Measurements from ENCODE around the gene PPFIBP1. TPM values are rescaled to one million over a fixed set of nuclear protein-coding genes. Genes with fewer than 3 reads are reported as not detected.

PPFIBP1 gene
- total and polyA plus RNA-seq, 2 donors (not counting 1 experiment from before 2014, with no cell fraction given), result 3.3 to 15.0 TPM

- Mint-ChIP-seq H3K27me3 (peaks cover under 1% of the 10 kb centered on the region), H3K9me3 (ENCODE audit: insufficient read depth) (no peaks in the 10 kb centered on the region), H3K4me3 (no peak overlapping the region), H3K4me1 (peaks cover 17% of the 10 kb centered on the region), H3K27ac (no peak overlapping the region)
- no CpG with 5 or more reads among the region's 1 CpG for WGBS (ENCODE audit: insufficient coverage)
- Histone ChIP-seq H3K4me3 (ENCODE audit: control extremely low read depth in 1 of 5, extremely low read depth in 1 of 5, insufficient read depth in 1 of 5, low read depth in 2 of 5, low read length in 4 of 5) (no peak overlapping the region), H3K27me3 (replicated peaks in 1 of 4; ENCODE audit: control extremely low read depth in 1 of 4, control insufficient read depth in 3 of 4, insufficient read depth in 4 of 4, low read length in 3 of 4) (no peaks in the 10 kb centered on the region), H2AFZ (ENCODE audit: insufficient read depth, low read depth, low read length, poor library complexity, severe bottlenecking) (no peak overlapping the region), H3K79me2 (ENCODE audit: control insufficient read depth, insufficient read depth, low read length) (no peaks in the 10 kb centered on the region), H3K4me1 (ENCODE audit: control insufficient read depth in 2 of 2, insufficient read depth in 2 of 2, low read length in 2 of 2) (peaks cover 2 to 13% of the 10 kb centered on the region in 2 donors), H3K27ac (ENCODE audit: low read length in 2 of 2) (no peak overlapping the region), H4K20me1 (ENCODE audit: control insufficient read depth, insufficient read depth, low read length, poor library complexity, severe bottlenecking) (no peaks in the 10 kb centered on the region), H3K9ac (ENCODE audit: low read length) (no peak overlapping the region), H3K36me3 (replicated peaks in 1 of 2; ENCODE audit: control extremely low read depth in 1 of 2, control insufficient read depth in 1 of 2, extremely low read depth in 1 of 2, insufficient read depth in 2 of 2, low read length in 1 of 2) (no peaks in the 10 kb centered on the region), H3K4me2 (replicated peaks; ENCODE audit: low read depth, low read length, poor library complexity, severe bottlenecking) (no peak overlapping the region), H3K9me3 (ENCODE audit: control extremely low read depth in 1 of 3, control insufficient read depth in 2 of 3, insufficient read depth in 1 of 3, low read length in 2 of 3) (no peaks in the 10 kb centered on the region)
- TF ChIP-seq CTCF (IDR thresholded peaks at IDR 0.05), result no peak
- TF ChIP-seq EZH2 (IDR thresholded peaks at IDR 0.05; ENCODE audit: borderline replicate concordance, insufficient read depth, low read depth, low read length, poor library complexity, severe bottlenecking), result no peak
- ATAC-seq (ENCODE audit: low read depth) (no peak), DNase-seq (no peak)
- intact Hi-C loops (cut with micrococcal nuclease), result no loop called here
- ChIA-PET CTCF (no interaction called here), POLR2A (no interaction called here)
These were observed 47.5 kb downstream of the PPFIBP1 start for GRCh38 chr12:27571463-27571862.

GRCh38 chr12:27572486-27573255, 48.7 kb downstream of the PPFIBP1 start:
- POLR2A ChIA-PET, result no interaction called here
- Histone ChIP-seq H3K9me3 (ENCODE audit: control extremely low read depth in 1 of 3, control insufficient read depth in 2 of 3, insufficient read depth in 1 of 3, low read length in 2 of 3) (no peaks in the 10 kb centered on the region), H3K9ac (ENCODE audit: low read length) (no peak overlapping the region), H3K4me2 (replicated peaks; ENCODE audit: low read depth, low read length, poor library complexity, severe bottlenecking) (no peak overlapping the region), H4K20me1 (ENCODE audit: control insufficient read depth, insufficient read depth, low read length, poor library complexity, severe bottlenecking) (no peaks in the 10 kb centered on the region), H3K4me3 (ENCODE audit: control extremely low read depth in 1 of 5, extremely low read depth in 1 of 5, insufficient read depth in 1 of 5, low read depth in 2 of 5, low read length in 4 of 5) (no peak overlapping the region), H3K79me2 (ENCODE audit: control insufficient read depth, insufficient read depth, low read length) (no peaks in the 10 kb centered on the region), H3K4me1 (ENCODE audit: control insufficient read depth in 2 of 2, insufficient read depth in 2 of 2, low read length in 2 of 2) (peaks cover 2 to 13% of the 10 kb centered on the region in 2 donors), H3K27ac (ENCODE audit: low read length in 2 of 2) (no peak overlapping the region), H2AFZ (ENCODE audit: insufficient read depth, low read depth, low read length, poor library complexity, severe bottlenecking) (no peak overlapping the region), H3K27me3 (replicated peaks in 1 of 4; ENCODE audit: control extremely low read depth in 1 of 4, control insufficient read depth in 3 of 4, insufficient read depth in 4 of 4, low read length in 3 of 4) (no peaks in the 10 kb centered on the region), H3K36me3 (replicated peaks in 1 of 2; ENCODE audit: control extremely low read depth in 1 of 2, control insufficient read depth in 1 of 2, extremely low read depth in 1 of 2, insufficient read depth in 2 of 2, low read length in 1 of 2) (no peaks in the 10 kb centered on the region)
- no peaks in the 10 kb centered on the region for H3K27me3 Mint-ChIP-seq
- CTCF ChIA-PET, result no interaction called here
- WGBS (ENCODE audit: insufficient coverage), result no CpG with 5 or more reads among the region's 2 CpGs
- no peak overlapping the region for H3K4me3 Mint-ChIP-seq
- H3K27ac Mint-ChIP-seq, result no peak overlapping the region
- TF ChIP-seq CTCF (IDR thresholded peaks at IDR 0.05) (no peak), EZH2 (IDR thresholded peaks at IDR 0.05; ENCODE audit: borderline replicate concordance, insufficient read depth, low read depth, low read length, poor library complexity, severe bottlenecking) (no peak)
- ATAC-seq (ENCODE audit: low read depth), result no peak
- H3K4me1 Mint-ChIP-seq, result peaks cover 22% of the 10 kb centered on the region
- DNase-seq, result no peak
- no peaks in the 10 kb centered on the region for H3K9me3 Mint-ChIP-seq (ENCODE audit: insufficient read depth)
- intact Hi-C loops (cut with micrococcal nuclease), result no loop called here
